MM.1S (cell line): ENCODE measurements around the gene FAP.

Experiments used
- EZH2 ChIP-seq: fragments of 300-600 bp; sonication (generic); optimal IDR thresholded peaks from 2 replicates; pipeline ENCODE3; 2017; ENCODE audit warnings: low read depth, mild to moderate bottlenecking, antibody characterized with exemption, low read length, mixed read lengths
- EZH2phosphoT487 ChIP-seq: fragments of 300-600 bp; sonication (generic); IDR thresholded peaks from 2 replicates; pipeline ENCODE4 v1.6.1; 2018; ENCODE audit warnings: antibody characterized with exemption, low read length
- TF ChIP-seq, protein P1 (sequence below): fragments of 300-600 bp; sonication (generic); IDR thresholded peaks from 2 replicates; pipeline ENCODE4 v1.5.1; 2016; ENCODE audit warnings: antibody characterized with exemption, low read length, mixed read lengths

DNA sequence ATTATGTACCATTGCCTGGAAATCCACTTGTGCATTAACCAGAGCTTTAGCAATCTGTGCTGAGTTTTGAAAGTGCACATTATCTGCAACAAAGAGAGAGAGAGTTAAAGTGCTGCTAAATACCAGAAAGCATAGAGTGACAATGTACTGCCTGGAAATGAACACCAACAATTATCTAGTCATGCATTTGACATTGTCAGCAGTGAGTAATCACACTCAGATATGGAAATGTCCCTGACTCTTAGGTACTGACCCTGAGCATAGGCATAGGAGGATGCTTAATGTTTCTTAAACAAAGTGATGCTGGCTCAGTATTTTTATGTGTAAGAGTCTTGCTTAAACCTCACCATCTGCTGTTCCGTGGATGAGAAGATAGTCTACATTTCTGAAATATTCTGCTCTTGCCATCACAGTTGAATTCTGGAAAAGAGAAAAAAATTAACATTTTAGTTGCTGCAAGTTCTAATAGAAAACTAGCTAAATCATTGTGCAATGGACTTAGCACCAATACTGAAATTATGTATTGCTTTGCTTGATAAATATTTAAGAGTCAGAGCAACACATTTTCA, 70.4 kb downstream of the FAP start:
- TF ChIP-seq EZH2phosphoT487 (no peak), EZH2 (no peak)
- TF ChIP-seq, protein P1, sequence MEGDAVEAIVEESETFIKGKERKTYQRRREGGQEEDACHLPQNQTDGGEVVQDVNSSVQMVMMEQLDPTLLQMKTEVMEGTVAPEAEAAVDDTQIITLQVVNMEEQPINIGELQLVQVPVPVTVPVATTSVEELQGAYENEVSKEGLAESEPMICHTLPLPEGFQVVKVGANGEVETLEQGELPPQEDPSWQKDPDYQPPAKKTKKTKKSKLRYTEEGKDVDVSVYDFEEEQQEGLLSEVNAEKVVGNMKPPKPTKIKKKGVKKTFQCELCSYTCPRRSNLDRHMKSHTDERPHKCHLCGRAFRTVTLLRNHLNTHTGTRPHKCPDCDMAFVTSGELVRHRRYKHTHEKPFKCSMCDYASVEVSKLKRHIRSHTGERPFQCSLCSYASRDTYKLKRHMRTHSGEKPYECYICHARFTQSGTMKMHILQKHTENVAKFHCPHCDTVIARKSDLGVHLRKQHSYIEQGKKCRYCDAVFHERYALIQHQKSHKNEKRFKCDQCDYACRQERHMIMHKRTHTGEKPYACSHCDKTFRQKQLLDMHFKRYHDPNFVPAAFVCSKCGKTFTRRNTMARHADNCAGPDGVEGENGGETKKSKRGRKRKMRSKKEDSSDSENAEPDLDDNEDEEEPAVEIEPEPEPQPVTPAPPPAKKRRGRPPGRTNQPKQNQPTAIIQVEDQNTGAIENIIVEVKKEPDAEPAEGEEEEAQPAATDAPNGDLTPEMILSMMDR: no peak
